AG10803 (cell line): ENCODE measurements around the gene MDP1.

Source experiments
- DNase-seq: peaks from one replicate; pipeline ENCODE4 v3.0.0; 2010; ENCODE audit warnings: low read depth
- H3K4me3 ChIP-seq: 2 replicates; pipeline ENCODE4 v1.5.1; 2011; ENCODE audit warnings: mild to moderate bottlenecking, low read length, control low read depth
- CTCF ChIP-seq: conservative IDR thresholded peaks from 2 replicates; pipeline ENCODE4 v1.5.1; 2011; ENCODE audit warnings: mild to moderate bottlenecking, low read length, control low read depth, inconsistent platforms

MDP1 gene

GRCh38 chr14:24192933-24193332 is 22.9 kb downstream of the MDP1 start:
- TF ChIP-seq CTCF = no peak
- no peak for DNase-seq
- H3K4me3 ChIP-seq = no peak overlapping the region

GRCh38 chr14:24190416-24190815 is 25.4 kb downstream of the MDP1 start:
- TF ChIP-seq CTCF = no peak
- no peak for DNase-seq
- H3K4me3 ChIP-seq = no peak overlapping the region

GRCh38 chr14:24189460-24189859 is 26.4 kb downstream of the MDP1 start:
- no peak for TF ChIP-seq CTCF
- DNase-seq = no peak
- H3K4me3 ChIP-seq = no peak overlapping the region

- H3K4me3 ChIP-seq = peak overlapping the region; percentile 30; the same call in 1 of the 2 replicates
- DNase-seq = no peak
- TF ChIP-seq CTCF = no peak
These were observed 26.8 kb downstream of the MDP1 start for GRCh38 chr14:24189059-24189375.

GRCh38 chr14:24188251-24189058 is 27.4 kb downstream of the MDP1 start, which contains the start of gene IPO4:
Gene IPO4 (minus strand): TSS chr14:24188816. CDS start chr14:24188787, 29 bp downstream.
- TF ChIP-seq CTCF = no peak
- DNase-seq = peak; percentile 98
- peak within 1 kb of the TSS; percentile 83 for H3K4me3 ChIP-seq

GRCh38 chr14:24187539-24187915 is 28.3 kb downstream of the MDP1 start:
- H3K4me3 ChIP-seq = peak overlapping the region; percentile 83
- TF ChIP-seq CTCF = no peak
- DNase-seq = no peak

GRCh38 chr14:24186831-24187538 is 28.9 kb downstream of the MDP1 start:
- H3K4me3 ChIP-seq = no peak overlapping the region; the same call in 1 of the 2 replicates
- TF ChIP-seq CTCF = no peak
- no peak for DNase-seq
